Measurements from ENCODE around the gene TPI1. TPM values are rescaled to one million over a fixed set of nuclear protein-coding genes. Genes with fewer than 3 reads are reported as not detected.

TPI1 gene
- total and polyA plus RNA-seq, 4 donors, result 190 to 547 (median 396) TPM

- no peak for DNase-seq (ENCODE audit: low spot score)
- WGBS, result 84% methylated on average over 10 of the region's 10 CpGs
Measured at GRCh38 chr12:6839482-6840201, 27.7 kb upstream of the TPI1 start.

DNA sequence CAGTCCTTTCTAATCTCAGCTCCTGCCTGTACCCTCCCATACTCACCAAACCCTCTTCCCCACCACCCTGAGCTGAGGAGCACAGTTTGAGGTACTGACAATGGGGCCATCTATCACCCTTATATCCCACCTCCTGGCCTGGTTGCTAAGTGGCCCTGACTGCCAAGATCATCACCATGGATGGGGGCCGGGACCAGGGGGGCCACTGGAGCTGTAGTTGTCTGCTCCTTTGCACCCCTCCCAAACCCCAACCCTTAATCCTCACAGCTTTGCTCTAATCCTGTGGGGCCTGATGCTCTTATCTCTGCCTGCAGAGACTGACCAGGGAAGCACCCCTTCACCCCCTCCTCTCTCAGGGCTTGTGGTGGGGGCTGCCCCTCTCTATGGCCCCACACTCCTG lies 27.0 kb upstream of the TPI1 start:
- DNase-seq (ENCODE audit: low spot score), result no peak
- H3K4me3 ChIP-seq (ENCODE audit: low read depth in 1 of 3, low read length in 3 of 3), result no peak overlapping the region
- H3K4me1 ChIP-seq (ENCODE audit: control insufficient read depth in 4 of 4, insufficient read depth in 4 of 4, low read length in 3 of 4), result peaks cover 0 to 3% (median under 1%) of the 10 kb centered on the region in 4 donors
- H3K27me3 ChIP-seq (ENCODE audit: control insufficient read depth in 4 of 4, insufficient read depth in 4 of 4, low read length in 3 of 4), result no peaks in the 10 kb centered on the region
- no peaks in the 10 kb centered on the region for H3K9me3 ChIP-seq (ENCODE audit: control insufficient read depth in 4 of 4, low read length in 3 of 4)
- WGBS, result 61% methylated on average over 1 of the region's 1 CpG
- no peak overlapping the region for H3K27ac ChIP-seq (ENCODE audit: low read depth in 1 of 2, low read length in 2 of 2)
- no peak overlapping the region for H3K9ac ChIP-seq (ENCODE audit: low read depth in 1 of 2, low read length in 2 of 2)
- TF ChIP-seq HNF4G (IDR thresholded peaks at IDR 0.05) (no peak), RAD21 (IDR thresholded peaks at IDR 0.05) (no peak), FOXA2 (IDR thresholded peaks at IDR 0.05) (no peak)
- TF ChIP-seq, protein P1, sequence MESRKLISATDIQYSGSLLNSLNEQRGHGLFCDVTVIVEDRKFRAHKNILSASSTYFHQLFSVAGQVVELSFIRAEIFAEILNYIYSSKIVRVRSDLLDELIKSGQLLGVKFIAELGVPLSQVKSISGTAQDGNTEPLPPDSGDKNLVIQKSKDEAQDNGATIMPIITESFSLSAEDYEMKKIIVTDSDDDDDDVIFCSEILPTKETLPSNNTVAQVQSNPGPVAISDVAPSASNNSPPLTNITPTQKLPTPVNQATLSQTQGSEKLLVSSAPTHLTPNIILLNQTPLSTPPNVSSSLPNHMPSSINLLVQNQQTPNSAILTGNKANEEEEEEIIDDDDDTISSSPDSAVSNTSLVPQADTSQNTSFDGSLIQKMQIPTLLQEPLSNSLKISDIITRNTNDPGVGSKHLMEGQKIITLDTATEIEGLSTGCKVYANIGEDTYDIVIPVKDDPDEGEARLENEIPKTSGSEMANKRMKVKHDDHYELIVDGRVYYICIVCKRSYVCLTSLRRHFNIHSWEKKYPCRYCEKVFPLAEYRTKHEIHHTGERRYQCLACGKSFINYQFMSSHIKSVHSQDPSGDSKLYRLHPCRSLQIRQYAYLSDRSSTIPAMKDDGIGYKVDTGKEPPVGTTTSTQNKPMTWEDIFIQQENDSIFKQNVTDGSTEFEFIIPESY (IDR thresholded peaks at IDR 0.05), result no peak
- TF ChIP-seq, protein P2, sequence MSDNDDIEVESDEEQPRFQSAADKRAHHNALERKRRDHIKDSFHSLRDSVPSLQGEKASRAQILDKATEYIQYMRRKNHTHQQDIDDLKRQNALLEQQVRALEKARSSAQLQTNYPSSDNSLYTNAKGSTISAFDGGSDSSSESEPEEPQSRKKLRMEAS (IDR thresholded peaks at IDR 0.05), result no peak
- H3K36me3 ChIP-seq (ENCODE audit: control insufficient read depth in 4 of 4, insufficient read depth in 3 of 4, low read depth in 1 of 4, low read length in 3 of 4), result peaks cover 0 to 2% (median 0%) of the 10 kb centered on the region in 4 donors

More at GRCh38 chr12:6839482-6840201, 27.7 kb upstream of the TPI1 start:
- peaks cover 0 to 2% (median 0%) of the 10 kb centered on the region in 4 donors for H3K36me3 ChIP-seq (ENCODE audit: control insufficient read depth in 4 of 4, insufficient read depth in 3 of 4, low read depth in 1 of 4, low read length in 3 of 4)
- H3K27me3 ChIP-seq (ENCODE audit: control insufficient read depth in 4 of 4, insufficient read depth in 4 of 4, low read length in 3 of 4), result no peaks in the 10 kb centered on the region
- no peak overlapping the region for H3K4me3 ChIP-seq (ENCODE audit: low read depth in 1 of 3, low read length in 3 of 3)
- H3K27ac ChIP-seq (ENCODE audit: low read depth in 1 of 2, low read length in 2 of 2), result no peak overlapping the region
- no peak overlapping the region for H3K9ac ChIP-seq (ENCODE audit: low read depth in 1 of 2, low read length in 2 of 2)
- no peak for TF ChIP-seq ATF3 (IDR thresholded peaks at IDR 0.05)
- no peak for TF ChIP-seq HNF4G (IDR thresholded peaks at IDR 0.05)
- no peak for TF ChIP-seq CTCF (IDR thresholded peaks at IDR 0.05; ENCODE audit: low read depth, low read length, missing input control)
- no peak for TF ChIP-seq YY1 (IDR thresholded peaks at IDR 0.05)
- no peak for TF ChIP-seq FOXA1 (IDR thresholded peaks at IDR 0.05)
- TF ChIP-seq SP1 (IDR thresholded peaks at IDR 0.05), result no peak
- TF ChIP-seq TAF1 (conservative IDR thresholded peaks at IDR 0.05), result no peak
- TF ChIP-seq NR2F2 (IDR thresholded peaks at IDR 0.05), result no peak
- TF ChIP-seq, protein P2 (IDR thresholded peaks at IDR 0.05), result no peak
- no peak for TF ChIP-seq GABPA (IDR thresholded peaks at IDR 0.05 in 1 of 2, conservative IDR thresholded peaks at IDR 0.05 in 1 of 2)
- no peaks in the 10 kb centered on the region for H3K9me3 ChIP-seq (ENCODE audit: control insufficient read depth in 4 of 4, low read length in 3 of 4)
- H3K4me1 ChIP-seq (ENCODE audit: control insufficient read depth in 4 of 4, insufficient read depth in 4 of 4, low read length in 3 of 4), result peaks cover 0 to 3% (median under 1%) of the 10 kb centered on the region in 4 donors

All from liver (tissue), 9 donors.